Activated T-helper 1 cell treated with anti-CD3 and anti-CD28 coated beads, Interleukin-12 subunit alpha, Interleukin-12 subunit beta, Interleukin-2, Interleukin-4 antibody, amounts not matched to agents 30 ng/mL and 10 ng/mL and 1 ng/mL, durations not matched to agents 14 hours and 24 hours and 36 hours (primary cell): ENCODE data around the gene ABI3BP. TPM values are rescaled to one million over a fixed set of nuclear protein-coding genes. Genes with fewer than 3 reads are reported as not detected.

Experiments
- DNase-seq: peaks from one replicate; pipeline ENCODE4 v3.0.0; 2021; ENCODE audit warnings: low spot score
- H3K27ac Mint-ChIP-seq: one replicate; pipeline ENCODE4 v1.8.0; 2021; ENCODE audit warnings: mild to moderate bottlenecking, mixed read lengths
- H3K27me3 Mint-ChIP-seq: one replicate; pipeline ENCODE4 v1.8.0; 2022; ENCODE audit warnings: mild to moderate bottlenecking, moderate library complexity, mixed read lengths; ENCODE audit not compliant: insufficient read depth
- H3K36me3 Mint-ChIP-seq: one replicate; pipeline ENCODE4 v1.8.0; 2021; ENCODE audit warnings: low read depth, mixed read lengths
- H3K4me1 Mint-ChIP-seq: one replicate; pipeline ENCODE4 v1.8.0; 2021; ENCODE audit warnings: low read depth, mixed read lengths
- H3K4me3 Mint-ChIP-seq: one replicate; pipeline ENCODE4 v1.8.0; 2021; ENCODE audit warnings: mild to moderate bottlenecking, moderate library complexity, mixed read lengths
- H3K9me3 Mint-ChIP-seq: one replicate; pipeline ENCODE4 v1.8.0; 2021; ENCODE audit warnings: mixed read lengths
- intact Hi-C: fragments of 100-400 bp; cut with micrococcal nuclease; formaldehyde crosslinking; loops from one replicate; pipeline ENCODE4 v1.15.1; 2024
- total RNA-seq: library from RNA; stranded (reverse); gene quantifications from 2 replicates; pipeline ENCODE4 v1.2.3, GENCODE V29; 2022

ABI3BP gene
- total RNA-seq, 1 donor from 2014 or later: not detected

DNA sequence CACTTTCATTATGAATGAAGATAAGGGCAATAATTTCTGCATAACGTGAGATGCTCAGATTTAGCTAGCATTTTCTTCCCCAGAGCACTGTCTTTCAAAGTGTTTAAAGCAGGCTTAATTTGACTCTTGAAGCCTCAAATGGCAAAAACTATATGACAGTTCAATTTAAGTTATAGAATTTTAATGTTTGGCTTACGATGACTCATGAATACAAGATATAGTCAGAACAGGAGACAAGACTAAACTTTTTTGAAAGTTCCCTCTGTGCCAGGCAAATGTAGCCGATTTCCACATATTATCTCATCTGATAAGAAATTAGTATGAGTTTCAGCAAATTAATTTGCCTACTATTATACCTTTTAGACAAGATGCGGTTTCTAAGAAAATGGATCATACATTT is 19.6 kb downstream of the ABI3BP start:
- no peaks in the 10 kb centered on the region for H3K9me3 Mint-ChIP-seq

DNA sequence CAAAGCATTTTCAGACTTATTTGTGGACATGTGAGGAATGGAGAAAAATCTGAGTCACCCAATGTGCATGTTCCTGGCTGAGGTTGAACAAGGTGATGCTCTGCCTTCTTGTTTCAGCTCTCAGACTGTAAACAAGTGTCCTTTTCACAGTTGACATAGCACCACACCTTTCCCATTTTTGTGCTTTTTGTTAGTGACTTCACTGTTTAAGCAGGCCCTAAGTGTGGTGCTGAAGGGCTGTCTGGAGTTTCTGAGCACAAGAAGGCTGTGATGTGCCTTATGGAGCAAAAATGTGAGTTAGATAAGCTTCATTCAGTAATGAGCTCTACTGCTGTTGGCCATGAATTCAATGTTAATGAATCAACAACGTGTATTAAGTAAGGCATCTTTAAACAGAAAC is 20.4 kb downstream of the ABI3BP start:
- intact Hi-C loops: no loop called here

More for the DNA sequence above, 19.6 kb downstream of the ABI3BP start:
- Mint-ChIP-seq H3K27ac (no peak overlapping the region), H3K4me3 (no peak overlapping the region), H3K27me3 (no peaks in the 10 kb centered on the region), H3K36me3 (no peaks in the 10 kb centered on the region), H3K4me1 (no peaks in the 10 kb centered on the region)
- intact Hi-C loops: no loop called here
- no peak for DNase-seq

DNA sequence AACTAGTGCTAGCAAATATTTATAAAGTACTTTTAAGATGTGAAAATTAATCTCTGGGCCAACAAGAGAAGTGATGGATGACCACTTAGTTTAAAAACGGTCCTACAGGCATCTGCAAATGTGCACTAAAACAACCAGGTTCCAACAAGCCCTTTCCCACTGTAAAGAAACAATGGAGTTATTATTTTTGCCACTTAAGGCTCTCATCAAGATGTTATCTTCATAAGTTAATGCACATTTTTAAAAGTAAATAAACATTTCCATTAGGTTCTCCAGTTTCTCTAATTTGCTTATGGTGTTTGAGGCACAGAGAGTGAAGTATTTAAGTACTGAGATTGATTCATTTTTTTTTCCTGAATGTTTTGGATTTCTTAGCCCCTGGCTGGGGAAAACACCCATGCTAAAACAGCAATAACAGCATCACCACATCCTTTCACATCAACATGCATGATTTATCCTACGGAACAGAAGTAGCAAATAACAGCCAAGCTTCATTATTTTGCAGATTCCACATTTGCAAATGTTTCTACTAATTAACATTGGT is 20.8 kb downstream of the ABI3BP start:
- H3K4me1 Mint-ChIP-seq: no peaks in the 10 kb centered on the region
- no peak overlapping the region for H3K27ac Mint-ChIP-seq
- no peaks in the 10 kb centered on the region for H3K27me3 Mint-ChIP-seq
- no peaks in the 10 kb centered on the region for H3K9me3 Mint-ChIP-seq
- H3K36me3 Mint-ChIP-seq: no peaks in the 10 kb centered on the region
- H3K4me3 Mint-ChIP-seq: no peak overlapping the region
- intact Hi-C loops: no loop called here
- DNase-seq: no peak

More for the DNA sequence above, 20.4 kb downstream of the ABI3BP start:
- H3K9me3 Mint-ChIP-seq: no peaks in the 10 kb centered on the region
- no peak for DNase-seq
- H3K36me3 Mint-ChIP-seq: no peaks in the 10 kb centered on the region
- H3K4me1 Mint-ChIP-seq: no peaks in the 10 kb centered on the region
- H3K27ac Mint-ChIP-seq: no peak overlapping the region
- no peaks in the 10 kb centered on the region for H3K27me3 Mint-ChIP-seq
- H3K4me3 Mint-ChIP-seq: no peak overlapping the region

DNA sequence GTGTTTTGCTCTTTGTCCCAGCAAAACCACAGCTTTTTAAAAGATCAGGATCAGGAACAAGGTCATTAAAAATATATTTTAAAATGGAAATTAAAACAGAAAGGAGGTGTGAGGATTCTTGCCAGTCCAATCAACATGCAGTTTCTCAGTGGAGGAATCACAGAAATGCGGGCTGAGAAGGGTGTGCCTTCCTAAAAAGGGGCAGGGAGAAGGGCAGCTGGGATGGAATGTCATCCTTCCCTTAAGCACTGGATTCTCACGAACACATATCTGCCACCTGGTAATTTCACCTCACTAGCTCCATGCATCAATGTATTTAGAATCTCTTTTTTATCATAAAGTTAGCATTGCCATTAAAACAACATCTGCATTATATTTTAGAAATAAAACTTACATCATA is 21.4 kb downstream of the ABI3BP start:
- no peaks in the 10 kb centered on the region for H3K36me3 Mint-ChIP-seq
- no peak overlapping the region for H3K4me3 Mint-ChIP-seq
- no peak for DNase-seq
- no peaks in the 10 kb centered on the region for H3K4me1 Mint-ChIP-seq
- intact Hi-C loops: no loop called here
- H3K9me3 Mint-ChIP-seq: no peaks in the 10 kb centered on the region
- no peak overlapping the region for H3K27ac Mint-ChIP-seq
- no peaks in the 10 kb centered on the region for H3K27me3 Mint-ChIP-seq

DNA sequence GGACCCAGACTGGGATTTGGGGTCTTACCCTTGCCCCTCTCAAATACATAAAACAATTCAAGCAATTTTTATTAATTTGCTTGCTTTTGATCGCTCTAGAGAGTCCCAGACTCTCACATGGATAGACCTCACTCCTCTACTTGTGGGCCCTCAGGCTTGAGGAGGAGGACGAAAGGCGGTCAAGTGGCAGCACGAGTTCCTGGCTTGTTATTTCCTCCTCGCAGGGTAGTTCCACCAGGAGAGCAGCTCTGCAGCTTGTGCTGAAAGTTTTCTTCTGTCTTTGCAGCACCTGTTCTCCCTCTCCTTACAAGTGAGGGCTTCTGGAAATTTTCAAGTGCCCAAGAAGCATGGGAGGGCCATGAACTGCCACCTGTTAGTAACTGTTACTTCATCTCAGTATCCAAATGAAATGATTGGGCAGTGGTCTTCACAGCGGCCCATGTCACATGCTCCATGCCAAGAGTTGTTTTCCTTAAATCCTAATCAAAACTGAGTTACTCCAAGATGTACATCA is 22.7 kb downstream of the ABI3BP start:
- intact Hi-C loops: no loop called here
- Mint-ChIP-seq H3K27me3 (peaks cover 2% of the 10 kb centered on the region), H3K4me1 (no peaks in the 10 kb centered on the region), H3K9me3 (no peaks in the 10 kb centered on the region), H3K4me3 (no peak overlapping the region), H3K36me3 (no peaks in the 10 kb centered on the region), H3K27ac (no peak overlapping the region)
- DNase-seq: no peak

DNA sequence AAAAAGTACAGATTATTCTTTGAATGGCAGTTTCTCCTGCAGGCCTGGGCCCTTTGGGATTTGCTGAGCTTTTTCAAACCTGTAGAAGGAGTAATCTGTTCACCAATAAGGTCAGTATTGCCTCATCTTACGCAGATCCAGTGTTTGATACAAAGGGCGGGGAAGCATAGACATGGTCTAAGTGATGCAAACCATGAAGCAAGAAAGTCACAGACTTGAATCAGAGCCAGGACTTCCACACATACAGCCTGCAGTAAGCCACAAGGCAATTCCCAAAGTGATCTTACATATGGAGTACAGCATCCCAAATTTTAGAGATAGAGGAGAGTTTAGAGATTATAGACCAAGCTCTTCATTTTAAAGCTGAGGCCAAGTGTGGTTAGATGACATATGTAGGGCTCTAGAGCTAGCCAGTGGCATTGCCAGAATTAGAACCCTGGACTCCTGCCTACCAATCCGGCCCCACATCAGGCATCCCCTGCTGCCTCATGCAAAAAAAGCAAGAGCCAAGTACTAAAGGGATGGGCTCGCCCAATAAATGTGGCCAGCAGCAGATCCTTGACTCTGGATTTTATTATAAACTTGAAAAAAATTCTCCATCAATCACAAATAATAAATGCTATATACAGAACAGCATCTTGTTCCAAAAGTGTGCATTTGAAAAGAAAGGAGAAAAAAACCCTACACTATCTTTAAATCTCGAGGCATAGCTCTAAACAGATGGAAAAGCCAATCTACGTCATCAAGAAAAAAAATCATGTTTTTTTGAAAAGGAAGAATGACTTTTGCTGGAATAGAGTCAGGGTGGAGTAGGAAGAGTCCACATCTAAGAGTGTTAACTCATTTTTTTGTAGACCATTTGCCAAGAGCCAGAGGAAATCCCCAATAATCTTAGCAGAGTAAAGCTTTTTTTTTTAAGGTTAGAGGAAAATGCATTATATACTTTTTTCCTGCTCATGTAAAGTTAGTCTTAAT is 24.0 kb downstream of the ABI3BP start:
- Mint-ChIP-seq H3K4me3 (no peak overlapping the region), H3K9me3 (no peaks in the 10 kb centered on the region), H3K36me3 (no peaks in the 10 kb centered on the region), H3K4me1 (no peaks in the 10 kb centered on the region), H3K27ac (no peak overlapping the region), H3K27me3 (peaks cover 3% of the 10 kb centered on the region)
- no peak for DNase-seq
- intact Hi-C loops: no loop called here

DNA sequence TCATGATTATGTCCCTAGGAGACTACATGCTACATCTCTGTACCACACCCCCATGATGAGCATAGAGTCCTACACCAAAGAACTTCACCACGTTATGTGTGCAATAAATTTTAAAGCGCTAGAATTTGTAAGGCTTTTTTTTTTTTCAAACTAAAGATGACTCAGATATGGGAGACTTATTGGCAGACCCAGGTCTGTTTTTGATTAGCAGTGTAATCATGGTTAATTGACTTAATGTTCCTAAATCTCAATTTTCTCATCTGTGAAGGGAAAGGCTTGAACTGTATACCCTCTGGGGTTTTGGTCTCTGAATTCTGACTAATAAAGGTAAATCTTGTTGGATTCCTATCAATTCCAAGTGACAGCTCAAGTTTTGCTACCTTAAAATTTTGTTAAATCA is 26.4 kb downstream of the ABI3BP start:
- H3K9me3 Mint-ChIP-seq: no peaks in the 10 kb centered on the region
- DNase-seq: no peak
- H3K27me3 Mint-ChIP-seq: peaks cover 3% of the 10 kb centered on the region
- H3K4me1 Mint-ChIP-seq: no peaks in the 10 kb centered on the region
- intact Hi-C loops: no loop called here
- no peaks in the 10 kb centered on the region for H3K36me3 Mint-ChIP-seq
- H3K4me3 Mint-ChIP-seq: no peak overlapping the region
- H3K27ac Mint-ChIP-seq: no peak overlapping the region

DNA sequence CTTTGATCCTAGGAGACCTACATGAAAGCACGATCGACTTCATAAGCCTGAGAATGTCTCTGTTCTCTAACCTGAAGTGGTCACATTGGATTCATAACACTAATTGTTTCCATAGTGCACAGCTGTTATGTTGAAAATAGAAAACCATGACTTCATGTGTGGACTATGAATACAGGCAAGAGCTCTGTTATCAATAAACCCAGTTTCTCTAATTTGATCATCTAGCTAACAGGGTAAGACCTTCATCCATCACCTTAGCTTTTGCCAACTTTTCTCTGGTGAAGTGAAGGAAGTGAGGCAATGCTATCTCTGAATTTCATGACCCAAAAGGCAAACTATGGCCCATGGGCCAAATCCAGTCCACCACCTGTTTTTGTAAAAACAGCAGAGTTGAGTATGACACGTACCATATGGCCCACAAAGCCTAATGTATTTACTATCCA is 27.2 kb downstream of the ABI3BP start:
- Mint-ChIP-seq H3K9me3 (no peaks in the 10 kb centered on the region), H3K36me3 (no peaks in the 10 kb centered on the region), H3K4me3 (no peak overlapping the region), H3K27me3 (peaks cover 3% of the 10 kb centered on the region), H3K4me1 (no peaks in the 10 kb centered on the region), H3K27ac (no peak overlapping the region)
- intact Hi-C loops: no loop called here
- no peak for DNase-seq

DNA sequence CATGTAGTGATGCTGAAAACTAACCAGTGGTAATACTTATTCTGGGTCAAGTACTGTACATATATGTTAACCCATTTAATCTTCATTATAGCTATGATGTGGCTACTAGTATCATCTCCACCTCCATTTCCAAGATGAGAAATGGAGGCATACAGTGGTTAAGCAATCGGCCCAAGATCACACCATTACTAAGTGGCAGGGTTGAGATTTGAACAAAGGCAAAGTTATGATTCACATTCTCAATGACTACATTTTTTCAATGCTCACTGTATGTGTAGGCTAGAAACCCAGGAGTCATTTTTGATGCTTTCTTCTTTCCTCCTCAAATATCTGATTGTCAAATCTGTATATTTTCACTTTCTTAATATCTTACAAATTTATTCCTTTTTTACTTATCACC is 30.2 kb downstream of the ABI3BP start:
- Mint-ChIP-seq H3K27me3 (peaks cover 3% of the 10 kb centered on the region), H3K9me3 (peaks cover 12% of the 10 kb centered on the region), H3K4me3 (no peak overlapping the region), H3K36me3 (no peaks in the 10 kb centered on the region), H3K27ac (no peak overlapping the region), H3K4me1 (no peaks in the 10 kb centered on the region)
- DNase-seq: no peak
- intact Hi-C loops: no loop called here

DNA sequence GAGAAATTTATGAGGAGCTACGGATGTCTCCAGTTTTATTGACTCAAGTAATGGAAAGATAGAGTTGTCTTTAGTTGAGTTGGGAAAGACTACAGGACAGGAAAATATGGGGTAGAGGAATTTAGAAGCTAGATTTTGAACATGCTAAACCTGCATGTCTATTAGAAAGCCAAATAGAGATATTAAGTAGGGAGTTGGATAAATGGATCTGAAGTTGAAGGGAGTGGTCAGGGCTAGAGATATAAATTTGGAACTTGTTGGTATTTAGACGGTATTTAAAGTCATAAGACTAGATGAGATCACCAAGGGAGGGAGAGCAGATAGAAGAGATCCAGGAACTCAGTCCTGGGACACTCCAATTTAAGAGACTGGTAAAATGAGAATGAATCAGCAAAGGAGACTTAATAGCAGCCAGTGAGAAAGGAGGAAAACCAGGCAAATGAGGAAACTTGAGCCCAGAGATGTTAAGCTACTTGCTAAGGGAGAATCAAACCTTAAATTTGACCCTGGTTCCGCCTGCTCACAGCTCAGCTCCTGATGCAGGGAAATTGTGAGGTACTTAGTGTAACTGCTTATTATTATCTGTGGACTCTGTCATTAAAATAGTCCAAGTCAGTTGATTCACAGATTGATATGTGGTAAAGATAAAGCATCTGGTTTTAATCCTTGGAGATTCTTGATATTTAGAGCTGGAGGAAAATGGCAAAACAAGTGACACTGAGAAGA is 35.8 kb downstream of the ABI3BP start:
- no peaks in the 10 kb centered on the region for H3K27me3 Mint-ChIP-seq
- no peaks in the 10 kb centered on the region for H3K36me3 Mint-ChIP-seq
- no peak overlapping the region for H3K4me3 Mint-ChIP-seq
- H3K9me3 Mint-ChIP-seq: peaks cover 12% of the 10 kb centered on the region
- no peak for DNase-seq
- intact Hi-C loops: no loop called here
- H3K27ac Mint-ChIP-seq: no peak overlapping the region
- H3K4me1 Mint-ChIP-seq: no peaks in the 10 kb centered on the region

DNA sequence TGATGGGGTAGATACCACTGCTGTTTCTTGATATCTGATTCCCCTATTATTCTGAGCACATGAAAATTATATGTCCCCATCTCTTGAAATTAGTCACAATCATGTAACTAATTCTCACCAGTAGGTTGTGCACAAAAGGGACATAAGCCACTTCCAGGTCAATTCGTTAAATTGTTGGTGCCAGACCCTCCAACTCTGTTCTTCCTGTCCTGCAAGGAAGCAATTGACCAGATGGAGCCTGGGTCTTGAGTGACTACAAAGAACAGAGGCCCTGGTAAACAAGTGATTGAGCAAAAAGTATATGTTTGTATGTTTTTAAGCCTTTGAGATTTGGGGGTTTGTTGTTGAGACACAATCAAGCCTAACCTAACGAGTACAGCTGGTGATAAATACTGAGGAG is 36.9 kb downstream of the ABI3BP start:
- intact Hi-C loops: no loop called here
- no peak for DNase-seq
- H3K4me1 Mint-ChIP-seq: no peaks in the 10 kb centered on the region
- peaks cover 12% of the 10 kb centered on the region for H3K9me3 Mint-ChIP-seq
- no peak overlapping the region for H3K4me3 Mint-ChIP-seq
- no peak overlapping the region for H3K27ac Mint-ChIP-seq
- H3K36me3 Mint-ChIP-seq: no peaks in the 10 kb centered on the region
- peaks cover 2% of the 10 kb centered on the region for H3K27me3 Mint-ChIP-seq

DNA sequence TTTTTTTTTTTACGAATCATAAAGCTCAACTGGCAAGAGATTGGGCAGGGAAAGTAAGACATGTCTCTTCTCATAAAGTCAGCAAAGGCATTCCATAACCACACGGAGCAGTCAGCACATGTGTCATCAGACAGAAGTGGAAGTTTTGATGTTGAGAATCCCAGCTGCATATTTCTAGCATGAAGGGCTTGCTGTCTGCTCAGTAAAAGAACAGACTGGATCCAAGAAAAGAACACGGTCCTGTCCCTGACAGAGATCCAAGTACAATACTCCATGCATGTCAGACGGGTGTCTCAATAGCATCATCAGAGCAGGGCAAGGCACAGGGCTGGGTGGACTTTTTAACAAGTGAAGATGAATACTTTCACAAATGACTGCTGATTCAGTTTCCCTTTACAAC is 38.2 kb downstream of the ABI3BP start:
- Mint-ChIP-seq H3K4me1 (no peaks in the 10 kb centered on the region), H3K27ac (no peak overlapping the region)
- intact Hi-C loops: no loop called here

More for the DNA sequence above, 38.2 kb downstream of the ABI3BP start:
- H3K9me3 Mint-ChIP-seq: peaks cover 8% of the 10 kb centered on the region
- no peak for DNase-seq
- H3K36me3 Mint-ChIP-seq: no peaks in the 10 kb centered on the region
- H3K4me3 Mint-ChIP-seq: no peak overlapping the region
- H3K27me3 Mint-ChIP-seq: peaks cover 2% of the 10 kb centered on the region
